Duodenal mucosa (tissue), 2 donors: ENCODE data around the gene SERPINA9.

Experiments used
- H3K27ac ChIP-seq: one replicate; pipeline ENCODE4 v1.7.0; 2013; ENCODE audit warnings: low read depth, low read length
- H3K27me3 ChIP-seq, 2 donors: one replicate each; pipeline ENCODE4 v1.7.0; 2013; ENCODE audit warnings: low read length in 2 of 2, control low read depth in 1 of 2; ENCODE audit not compliant: insufficient read depth in 2 of 2, control insufficient read depth in 1 of 2
- H3K36me3 ChIP-seq, 2 donors: one replicate each; pipeline ENCODE4 v1.7.0; 2013; ENCODE audit warnings: low read length in 2 of 2, control low read depth in 1 of 2; ENCODE audit not compliant: insufficient read depth in 2 of 2, control insufficient read depth in 1 of 2
- H3K4me1 ChIP-seq, 2 donors: one replicate each; pipeline ENCODE4 v1.7.0; 2013; ENCODE audit warnings: low read length in 2 of 2, control low read depth in 1 of 2; ENCODE audit not compliant: insufficient read depth in 2 of 2, control insufficient read depth in 1 of 2
- H3K4me3 ChIP-seq, 2 donors: one replicate each; pipeline ENCODE4 v1.7.0; 2013; ENCODE audit warnings: low read length in 2 of 2, low read depth in 1 of 2
- H3K9ac ChIP-seq, 2 donors: one replicate each; pipeline ENCODE4 v1.7.0; 2013; ENCODE audit warnings: low read length in 2 of 2, low read depth in 1 of 2
- H3K9me3 ChIP-seq, 2 donors: one replicate each; pipeline ENCODE4 v1.7.0; 2013; ENCODE audit warnings: low read length in 2 of 2, control low read depth in 1 of 2; ENCODE audit not compliant: control insufficient read depth in 1 of 2

Gene SERPINA9

GRCh38 chr14:94476023-94476422 lies at the start of gene SERPINA9:
Gene SERPINA9 (minus strand): TSS chr14:94476197. CDS start chr14:94469840, 6,357 bp downstream.
- Histone ChIP-seq H3K4me3 (no peak within 1 kb of the TSS), H3K27ac (no peak within 1 kb of the TSS), H3K36me3 (no peaks in the 10 kb centered on the region), H3K4me1 (no peaks in the 10 kb centered on the region), H3K9ac (no peak within 1 kb of the TSS), H3K27me3 (no peaks in the 10 kb centered on the region), H3K9me3 (peaks cover 8% of the 10 kb centered on the region in 2 donors)

- Histone ChIP-seq H3K9ac (no peak overlapping the region), H3K4me1 (no peaks in the 10 kb centered on the region), H3K27ac (no peak overlapping the region), H3K27me3 (peaks cover 0 to 2% of the 10 kb centered on the region in 2 donors), H3K9me3 (no peaks in the 10 kb centered on the region), H3K4me3 (no peak overlapping the region), H3K36me3 (no peaks in the 10 kb centered on the region)
These were observed 48.1 kb upstream of the SERPINA9 start for GRCh38 chr14:94524093-94524492.

- H3K36me3 ChIP-seq: no peaks in the 10 kb centered on the region
- H3K4me3 ChIP-seq: no peak overlapping the region
- H3K9me3 ChIP-seq: no peaks in the 10 kb centered on the region
- peaks cover 0 to 2% of the 10 kb centered on the region in 2 donors for H3K27me3 ChIP-seq
- H3K9ac ChIP-seq: no peak overlapping the region
- H3K4me1 ChIP-seq: no peaks in the 10 kb centered on the region
- H3K27ac ChIP-seq: no peak overlapping the region
These were observed 47.3 kb upstream of the SERPINA9 start for GRCh38 chr14:94523265-94523664.

- Histone ChIP-seq H3K9me3 (no peaks in the 10 kb centered on the region), H3K27ac (no peak overlapping the region)
These were observed 46.2 kb upstream of the SERPINA9 start for GRCh38 chr14:94522115-94522724.

GRCh38 chr14:94521375-94522114 lies 45.5 kb upstream of the SERPINA9 start:
- Histone ChIP-seq H3K27me3 (peaks cover 0 to 2% of the 10 kb centered on the region in 2 donors), H3K4me1 (no peaks in the 10 kb centered on the region), H3K9me3 (no peaks in the 10 kb centered on the region), H3K27ac (no peak overlapping the region), H3K9ac (no peak overlapping the region), H3K36me3 (no peaks in the 10 kb centered on the region), H3K4me3 (no peak overlapping the region)

More at GRCh38 chr14:94522115-94522724, 46.2 kb upstream of the SERPINA9 start:
- H3K4me1 ChIP-seq: no peaks in the 10 kb centered on the region
- H3K36me3 ChIP-seq: no peaks in the 10 kb centered on the region
- no peak overlapping the region for H3K9ac ChIP-seq
- H3K27me3 ChIP-seq: peaks cover 0 to 2% of the 10 kb centered on the region in 2 donors
- H3K4me3 ChIP-seq: no peak overlapping the region

- H3K36me3 ChIP-seq: no peaks in the 10 kb centered on the region
- H3K9ac ChIP-seq: no peak overlapping the region
- H3K4me1 ChIP-seq: no peaks in the 10 kb centered on the region
- no peaks in the 10 kb centered on the region for H3K9me3 ChIP-seq
- no peak overlapping the region for H3K4me3 ChIP-seq
- no peaks in the 10 kb centered on the region for H3K27me3 ChIP-seq
- no peak overlapping the region for H3K27ac ChIP-seq
These were observed 41.8 kb upstream of the SERPINA9 start for GRCh38 chr14:94517641-94518257.

GRCh38 chr14:94517248-94517640 lies 41.2 kb upstream of the SERPINA9 start:
- Histone ChIP-seq H3K9ac (no peak overlapping the region), H3K9me3 (no peaks in the 10 kb centered on the region), H3K4me3 (no peak overlapping the region), H3K4me1 (no peaks in the 10 kb centered on the region), H3K36me3 (no peaks in the 10 kb centered on the region), H3K27me3 (no peaks in the 10 kb centered on the region), H3K27ac (no peak overlapping the region)

- Histone ChIP-seq H3K4me3 (no peak overlapping the region), H3K9me3 (no peaks in the 10 kb centered on the region), H3K4me1 (no peaks in the 10 kb centered on the region), H3K27me3 (no peaks in the 10 kb centered on the region), H3K36me3 (no peaks in the 10 kb centered on the region), H3K9ac (no peak overlapping the region), H3K27ac (no peak overlapping the region)
These were observed 39.9 kb upstream of the SERPINA9 start for GRCh38 chr14:94515856-94516255.

GRCh38 chr14:94515426-94515825 lies 39.4 kb upstream of the SERPINA9 start:
- no peaks in the 10 kb centered on the region for H3K27me3 ChIP-seq
- H3K9ac ChIP-seq: no peak overlapping the region
- H3K27ac ChIP-seq: no peak overlapping the region
- no peak overlapping the region for H3K4me3 ChIP-seq
- H3K4me1 ChIP-seq: no peaks in the 10 kb centered on the region
- no peaks in the 10 kb centered on the region for H3K9me3 ChIP-seq
- no peaks in the 10 kb centered on the region for H3K36me3 ChIP-seq

- H3K36me3 ChIP-seq: no peaks in the 10 kb centered on the region
- no peak overlapping the region for H3K27ac ChIP-seq
- no peak overlapping the region for H3K4me3 ChIP-seq
- no peak overlapping the region for H3K9ac ChIP-seq
- no peaks in the 10 kb centered on the region for H3K4me1 ChIP-seq
- no peaks in the 10 kb centered on the region for H3K27me3 ChIP-seq
- H3K9me3 ChIP-seq: no peaks in the 10 kb centered on the region
These were observed 38.4 kb upstream of the SERPINA9 start for GRCh38 chr14:94514351-94514750.
